GM10266 (cell line): ENCODE results near the gene PCNT.

Experiments
- DNase-seq: peaks from one replicate; pipeline ENCODE4 v3.0.0; 2012; ENCODE audit errors: extremely low spot score
- CTCF ChIP-seq: IDR thresholded peaks from 2 replicates; pipeline ENCODE4 v1.5.1; 2012; ENCODE audit warnings: mild to moderate bottlenecking, low read depth; ENCODE audit not compliant: control insufficient read depth, insufficient read depth; ENCODE audit errors: missing control alignments

Gene PCNT

GRCh38 chr21:46351476-46352163 is 27.7 kb downstream of the PCNT start:
- no peak for DNase-seq
- TF ChIP-seq CTCF, result no peak

DNA sequence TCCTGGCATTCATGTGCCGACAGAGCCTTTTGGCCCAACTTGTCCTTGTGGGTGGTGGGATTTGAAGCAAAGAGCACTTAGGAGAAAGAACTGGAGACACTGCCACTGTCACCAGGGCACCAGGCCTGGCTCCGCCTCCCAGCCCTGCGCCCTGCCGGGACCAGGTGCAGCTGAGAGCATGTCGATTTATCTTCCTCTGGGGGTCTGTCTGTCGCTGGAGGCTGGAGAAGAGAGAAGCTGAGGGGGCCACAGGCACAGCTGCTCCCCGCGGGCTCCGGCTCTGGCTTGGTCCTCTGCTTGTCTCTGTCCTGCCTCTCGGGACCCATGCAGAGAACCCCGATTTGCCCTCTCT is 28.2 kb downstream of the PCNT start:
- TF ChIP-seq CTCF, result no peak
- no peak for DNase-seq

GRCh38 chr21:46352913-46353312 is 29.0 kb downstream of the PCNT start:
- no peak for DNase-seq
- no peak for TF ChIP-seq CTCF

DNA sequence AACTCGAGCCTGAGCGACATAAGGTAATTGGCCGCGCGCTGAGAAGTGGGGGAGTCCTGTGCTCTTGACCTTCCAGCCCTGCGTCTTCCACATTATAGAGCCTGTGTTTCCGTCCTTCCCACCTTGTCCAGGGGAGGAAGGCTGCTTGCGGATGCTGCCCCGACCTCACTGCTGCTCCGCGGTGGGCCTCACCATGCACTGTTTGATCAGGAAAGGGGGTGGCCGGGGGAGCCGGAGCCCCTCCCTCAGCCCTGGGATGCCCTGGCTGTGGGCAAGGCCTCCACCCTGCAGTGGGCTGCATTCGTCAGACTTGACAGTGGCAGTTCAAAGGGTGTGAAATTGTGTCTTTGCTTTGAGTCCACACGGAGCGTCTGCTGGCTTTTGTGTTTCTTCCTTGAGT is 30.1 kb downstream of the PCNT start:
- DNase-seq, result no peak
- no peak for TF ChIP-seq CTCF

GRCh38 chr21:46354518-46354917 is 30.6 kb downstream of the PCNT start:
- no peak for TF ChIP-seq CTCF
- no peak for DNase-seq

DNA sequence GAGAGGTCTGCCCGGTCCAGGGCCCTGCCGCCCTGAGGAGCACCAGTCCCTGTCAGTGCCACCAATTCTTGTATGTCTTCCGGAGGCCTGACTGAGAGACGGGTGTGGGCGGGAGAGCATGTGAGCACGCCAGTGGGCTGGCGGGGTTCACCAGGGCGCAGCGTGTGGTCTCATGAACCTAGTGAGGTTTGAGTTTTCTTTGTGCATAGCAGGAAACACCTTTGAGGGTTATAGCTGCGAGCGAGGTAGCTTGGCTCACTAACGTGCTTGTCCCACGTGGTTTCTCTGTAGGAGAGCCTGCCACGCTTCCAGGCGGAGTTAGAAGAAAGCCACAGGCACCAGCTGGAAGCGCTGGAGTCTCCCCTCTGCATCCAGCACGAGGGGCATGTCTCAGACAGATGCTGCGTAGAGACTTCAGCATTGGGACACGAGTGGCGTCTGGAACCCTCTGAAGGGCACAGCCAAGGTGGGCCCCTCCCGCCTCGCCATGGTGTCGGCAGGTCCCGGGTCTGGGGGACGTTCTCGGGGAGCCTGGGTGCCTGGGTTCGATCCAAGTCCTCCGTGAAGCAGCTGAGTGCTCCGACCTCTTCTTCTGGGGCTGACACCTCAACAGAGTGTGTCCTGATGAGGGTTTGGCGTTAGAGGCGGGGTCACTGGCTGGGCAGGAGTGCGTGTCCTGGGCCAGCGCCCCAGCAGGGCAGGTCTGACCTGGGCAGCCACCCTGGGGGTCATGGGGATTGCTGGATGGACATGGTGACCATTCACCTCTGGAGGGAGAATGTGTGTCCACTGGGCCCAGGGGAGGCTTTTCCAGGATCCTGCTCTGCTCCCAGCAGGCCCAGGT is 31.4 kb downstream of the PCNT start:
- no peak for TF ChIP-seq CTCF
- DNase-seq, result no peak

- DNase-seq, result no peak
- TF ChIP-seq CTCF, result no peak
Observed at GRCh38 chr21:46356005-46356338, 32.0 kb downstream of the PCNT start.
